Trophoblast cell (in vitro differentiated cells and primary cell): Measurements from ENCODE around the gene FAM168A.
A peak's percentile ranks its signal among the peaks of the same experiment; 100 is the strongest.

Experiments used
- DNase-seq, 2 donors: peaks; one replicate each; pipeline ENCODE4 v3.0.0-alpha.2; 2016
- H2AFZ ChIP-seq: 2 replicates; pipeline ENCODE4 v1.6.1; 2013; ENCODE audit warnings: low read length, moderate library complexity, mild to moderate bottlenecking; ENCODE audit not compliant: insufficient read depth, poor library complexity
- H2AK5ac ChIP-seq: 2 replicates; pipeline ENCODE4 v1.6.1; 2013; ENCODE audit warnings: mild to moderate bottlenecking, low read length
- H2BK120ac ChIP-seq: 2 replicates; pipeline ENCODE4 v1.6.1; 2013; ENCODE audit warnings: low read length, mild to moderate bottlenecking, moderate library complexity; ENCODE audit not compliant: insufficient read depth, poor library complexity
- H2BK12ac ChIP-seq: 2 replicates; pipeline ENCODE4 v1.6.1; 2013; ENCODE audit warnings: mild to moderate bottlenecking, low read length, moderate library complexity
- H2BK5ac ChIP-seq: 2 replicates; pipeline ENCODE4 v1.6.1; 2013; ENCODE audit warnings: low read length, low read depth, moderate library complexity, mild to moderate bottlenecking; ENCODE audit not compliant: poor library complexity
- H3K14ac ChIP-seq: 2 replicates; pipeline ENCODE4 v1.6.1; 2013; ENCODE audit warnings: mild to moderate bottlenecking, low read length
- H3K18ac ChIP-seq: 2 replicates; pipeline ENCODE4 v1.6.1; 2013; ENCODE audit warnings: mild to moderate bottlenecking, low read length
- H3K23ac ChIP-seq: 2 replicates; pipeline ENCODE4 v1.6.1; 2013; ENCODE audit warnings: low read length
- H3K27ac ChIP-seq: 2 replicates; pipeline ENCODE4 v1.5.1; 2013; ENCODE audit warnings: low read depth, mild to moderate bottlenecking, inconsistent platforms, low read length, moderate library complexity
- H3K27me3 ChIP-seq: 2 replicates; pipeline ENCODE4 v1.6.1; 2013; ENCODE audit warnings: inconsistent platforms, mild to moderate bottlenecking, low read length, moderate library complexity; ENCODE audit not compliant: insufficient read depth
- H3K36me3 ChIP-seq, 2 experiments: 1 replicate in 1 of 2; 2 replicates in 1 of 2; pipeline ENCODE4 v1.6.1; 2013; ENCODE audit warnings: low read length in 2 of 2, mild to moderate bottlenecking in 2 of 2, moderate library complexity in 1 of 2; ENCODE audit not compliant: insufficient read depth in 2 of 2, control insufficient read depth in 1 of 2
- H3K4ac ChIP-seq: 2 replicates; pipeline ENCODE4 v1.6.1; 2013; ENCODE audit warnings: low read depth, mild to moderate bottlenecking, low read length, moderate library complexity
- H3K4me1 ChIP-seq, 2 experiments: 1 replicate in 1 of 2; 2 replicates in 1 of 2; pipeline ENCODE4 v1.6.1; 2013; ENCODE audit warnings: low read length in 2 of 2, mild to moderate bottlenecking in 2 of 2, moderate library complexity in 1 of 2; ENCODE audit not compliant: insufficient read depth in 2 of 2, control insufficient read depth in 1 of 2
- H3K4me2 ChIP-seq: 2 replicates; pipeline ENCODE4 v1.6.1; 2013; ENCODE audit warnings: inconsistent platforms, mild to moderate bottlenecking, low read length, moderate library complexity
- H3K4me3 ChIP-seq: 2 replicates; pipeline ENCODE4 v1.5.1; 2013; ENCODE audit warnings: mild to moderate bottlenecking, low read depth, low read length, inconsistent platforms
- H3K79me1 ChIP-seq: one replicate; pipeline ENCODE4 v1.6.1; 2013; ENCODE audit warnings: low read length
- H3K79me2 ChIP-seq: 2 replicates; pipeline ENCODE4 v1.6.1; 2013; ENCODE audit warnings: low read length, mild to moderate bottlenecking; ENCODE audit not compliant: control insufficient read depth, insufficient read depth, poor library complexity
- H3K9ac ChIP-seq: 2 replicates; pipeline ENCODE4 v1.6.1; 2013; ENCODE audit warnings: mild to moderate bottlenecking, low read length
- H3K9me3 ChIP-seq: 2 replicates; pipeline ENCODE4 v1.6.1; 2013; ENCODE audit warnings: low read depth, mild to moderate bottlenecking, control low read depth, inconsistent platforms, low read length; ENCODE audit not compliant: insufficient read depth
- H4K12ac ChIP-seq: 2 replicates; pipeline ENCODE4 v1.6.1; 2013; ENCODE audit warnings: low read depth, mild to moderate bottlenecking, low read length, moderate library complexity
- H4K8ac ChIP-seq: 2 replicates; pipeline ENCODE4 v1.6.1; 2013; ENCODE audit warnings: low read depth, mild to moderate bottlenecking, low read length, moderate library complexity
- H4K91ac ChIP-seq: one replicate; pipeline ENCODE4 v1.6.1; 2013; ENCODE audit warnings: low read depth, mild to moderate bottlenecking, low read length, moderate library complexity
- WGBS: extraction: QIAGEN DNeasy Blood & Tissue Kit; methylation state at CpG from one replicate; pipeline ENCODE4 v1.1.7; 2013; ENCODE audit warnings: missing lambda C conversion rate; ENCODE audit not compliant: insufficient read length, insufficient coverage; ENCODE audit errors: extremely low coverage; 5-methylcytosine and 5-hydroxymethylcytosine counted together

The FAM168A gene

GRCh38 chr11:73551677-73552076, 46.2 kb downstream of the FAM168A start:
- Histone ChIP-seq H3K23ac (no peak overlapping the region), H3K14ac (no peak overlapping the region), H3K9me3 (no peaks in the 10 kb centered on the region), H2AFZ (no peak overlapping the region), H3K4me1 (peaks cover 0 to 2% of the 10 kb centered on the region in 2 experiments), H4K8ac (no peak overlapping the region), H2BK12ac (no peak overlapping the region), H3K9ac (no peak overlapping the region), H3K4me2 (no peak overlapping the region), H3K27ac (no peak overlapping the region), H3K18ac (no peak overlapping the region), H2BK120ac (no peak overlapping the region), H3K4me3 (no peak overlapping the region), H3K79me1 (no peaks in the 10 kb centered on the region), H4K12ac (no peak overlapping the region), H2AK5ac (no peak overlapping the region), H2BK5ac (no peak overlapping the region), H3K36me3 (no peaks in the 10 kb centered on the region), H3K4ac (no peak overlapping the region), H4K91ac (no peak overlapping the region), H3K79me2 (no peaks in the 10 kb centered on the region), H3K27me3 (no peaks in the 10 kb centered on the region)
- WGBS = no CpG with 5 or more reads among the region's 1 CpG
- DNase-seq = peak in 1 of 2 donors; percentile 60

GRCh38 chr11:73549376-73549775, 48.5 kb downstream of the FAM168A start:
- no peak overlapping the region for H2AK5ac ChIP-seq
- H3K23ac ChIP-seq = no peak overlapping the region
- no peak overlapping the region for H4K91ac ChIP-seq
- no peak overlapping the region for H2AFZ ChIP-seq
- no peaks in the 10 kb centered on the region for H3K27me3 ChIP-seq
- H3K9me3 ChIP-seq = no peaks in the 10 kb centered on the region
- no peaks in the 10 kb centered on the region for H3K79me2 ChIP-seq
- no peaks in the 10 kb centered on the region for H3K79me1 ChIP-seq
- H2BK120ac ChIP-seq = no peak overlapping the region
- H3K27ac ChIP-seq = no peak overlapping the region
- H3K4ac ChIP-seq = no peak overlapping the region
- peaks cover 0 to 2% of the 10 kb centered on the region in 2 experiments for H3K4me1 ChIP-seq
- H2BK5ac ChIP-seq = no peak overlapping the region
- H3K4me3 ChIP-seq = no peak overlapping the region
- H3K36me3 ChIP-seq = no peaks in the 10 kb centered on the region
- no peak overlapping the region for H4K12ac ChIP-seq
- H3K9ac ChIP-seq = no peak overlapping the region
- H3K18ac ChIP-seq = no peak overlapping the region
- H3K14ac ChIP-seq = no peak overlapping the region
- DNase-seq = no peak
- H2BK12ac ChIP-seq = no peak overlapping the region
- no CpG with 5 or more reads among the region's 4 CpGs for whole genome bisulfite sequencing
- H3K4me2 ChIP-seq = no peak overlapping the region
- no peak overlapping the region for H4K8ac ChIP-seq

DNA sequence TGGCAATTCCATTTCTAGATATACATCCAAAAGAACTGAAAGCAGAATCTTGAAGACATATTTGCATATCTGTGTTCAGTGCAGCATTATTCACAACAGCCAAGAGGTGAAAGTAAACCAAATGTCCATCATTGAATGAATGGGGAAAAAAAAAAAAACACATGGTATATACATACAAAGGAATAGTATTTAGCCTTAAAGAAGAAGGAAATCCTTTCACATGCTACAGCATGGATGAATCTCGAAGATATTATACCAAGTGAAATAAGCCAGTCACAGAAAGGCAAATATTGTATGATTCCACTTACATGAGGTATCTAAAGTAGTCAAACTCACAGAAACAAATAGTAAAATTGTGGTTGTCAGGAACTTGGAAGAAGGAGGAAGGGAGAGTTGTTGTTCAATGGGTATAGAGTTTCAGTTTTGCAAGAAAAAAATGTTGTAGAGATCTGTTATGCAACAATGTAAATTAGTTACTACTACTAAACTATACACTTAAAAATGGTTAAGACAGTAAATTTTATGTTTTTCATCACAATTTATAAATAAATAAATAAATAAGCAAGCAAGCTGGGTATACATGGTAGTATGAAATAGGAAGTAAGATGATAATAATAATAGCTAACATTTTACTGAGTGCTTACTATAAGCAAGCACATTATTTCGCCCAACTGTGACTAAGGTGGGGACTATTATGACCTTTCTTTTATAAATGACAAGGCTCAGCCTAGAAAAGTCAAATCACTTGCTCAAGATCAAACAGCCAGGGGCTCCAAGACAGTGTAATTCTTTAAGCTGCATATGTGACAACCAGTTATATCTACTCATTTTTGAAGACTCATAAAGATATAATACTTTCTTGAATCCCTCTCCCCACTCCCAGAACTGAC, 50.0 kb downstream of the FAM168A start:
- Histone ChIP-seq H4K8ac (no peak overlapping the region), H4K12ac (no peak overlapping the region), H2AFZ (no peak overlapping the region), H3K9ac (no peak overlapping the region), H2BK5ac (no peak overlapping the region), H3K18ac (no peak overlapping the region), H3K14ac (no peak overlapping the region), H3K4me2 (no peak overlapping the region), H4K91ac (no peak overlapping the region), H3K23ac (no peak overlapping the region), H3K27me3 (no peaks in the 10 kb centered on the region), H3K4ac (no peak overlapping the region), H3K4me1 (peaks cover 0 to 2% of the 10 kb centered on the region in 2 experiments), H2AK5ac (no peak overlapping the region), H3K4me3 (no peak overlapping the region), H3K27ac (no peak overlapping the region), H3K9me3 (no peaks in the 10 kb centered on the region), H3K79me2 (no peaks in the 10 kb centered on the region), H3K79me1 (no peaks in the 10 kb centered on the region), H2BK12ac (no peak overlapping the region), H3K36me3 (no peaks in the 10 kb centered on the region), H2BK120ac (no peak overlapping the region)
- WGBS = no CpG with 5 or more reads among the region's 2 CpGs
- no peak for DNase-seq

GRCh38 chr11:73542175-73542574, 55.7 kb downstream of the FAM168A start:
- Histone ChIP-seq H2AFZ (no peak overlapping the region), H4K91ac (no peak overlapping the region), H3K4ac (no peak overlapping the region), H3K79me2 (no peaks in the 10 kb centered on the region), H3K9me3 (no peaks in the 10 kb centered on the region), H3K18ac (no peak overlapping the region), H3K14ac (no peak overlapping the region), H3K23ac (no peak overlapping the region), H2AK5ac (no peak overlapping the region), H2BK5ac (no peak overlapping the region), H4K8ac (no peak overlapping the region), H3K4me2 (no peak overlapping the region), H3K27ac (no peak overlapping the region), H3K4me1 (peaks cover 0 to 2% of the 10 kb centered on the region in 2 experiments), H3K9ac (no peak overlapping the region), H2BK12ac (no peak overlapping the region), H2BK120ac (no peak overlapping the region), H3K4me3 (no peak overlapping the region), H3K36me3 (no peaks in the 10 kb centered on the region), H3K79me1 (no peaks in the 10 kb centered on the region), H3K27me3 (no peaks in the 10 kb centered on the region), H4K12ac (no peak overlapping the region)
- DNase-seq = no peak
- WGBS = no CpG with 5 or more reads among the region's 1 CpG
